ENCODE data around the gene FAM163B. TPM values are rescaled to one million over a fixed set of nuclear protein-coding genes. Genes with fewer than 3 reads are reported as not detected.

Gene FAM163B
- total RNA-seq, 1 experiment from 2014 or later: not detected

DNA sequence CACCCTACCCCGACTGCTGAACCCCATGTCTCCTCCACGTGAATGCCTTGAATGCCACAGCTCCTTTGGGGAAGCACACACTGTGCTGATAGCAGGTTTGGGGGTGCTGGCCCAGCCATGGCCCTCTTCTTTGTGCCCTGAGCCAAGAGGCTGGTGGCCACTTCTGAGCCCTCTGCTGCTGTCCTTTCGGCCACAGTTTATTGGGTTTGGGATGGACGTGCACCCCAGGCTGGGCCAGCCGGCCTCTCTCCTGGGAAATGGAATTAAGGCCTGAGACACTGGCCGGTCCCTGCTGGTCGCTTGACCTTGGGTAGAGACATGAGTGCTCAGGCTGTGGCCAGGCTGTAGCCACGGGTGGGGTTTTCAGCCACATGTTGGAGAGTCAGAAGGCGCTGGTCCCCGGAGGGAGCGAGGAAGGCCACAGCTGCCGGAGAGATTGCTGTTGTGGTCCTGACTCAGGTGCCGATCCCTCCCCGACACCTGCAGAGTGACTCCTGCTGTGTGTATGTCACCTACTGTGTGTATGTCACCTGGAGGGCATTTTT, 26.6 kb downstream of the FAM163B start:
- no peak for DNase-seq (ENCODE audit: low read depth)

GRCh38 chr9:133581513-133582343, 27.5 kb downstream of the FAM163B start:
- no peak for DNase-seq (ENCODE audit: low read depth)

DNA sequence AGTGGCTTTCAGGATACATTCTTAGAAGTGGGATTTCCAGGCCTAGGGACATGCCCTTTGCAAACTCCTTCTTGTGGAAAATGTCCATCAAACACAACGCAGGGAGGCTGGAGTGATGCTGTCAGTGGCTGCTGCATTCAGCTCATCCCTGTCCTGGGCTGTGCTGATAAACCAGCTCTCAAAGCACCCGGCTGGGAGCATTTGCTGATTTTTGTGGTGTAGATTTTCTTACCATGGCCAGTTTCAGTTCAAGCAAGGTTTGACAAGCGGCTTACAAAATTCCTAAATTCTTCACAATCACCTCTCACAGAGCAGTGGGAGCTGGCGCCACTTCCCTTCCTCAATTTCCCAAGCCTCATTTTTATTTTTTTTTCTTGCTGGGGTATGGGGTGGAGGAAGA, 28.2 kb downstream of the FAM163B start:
- no peak for DNase-seq (ENCODE audit: low read depth)

DNA sequence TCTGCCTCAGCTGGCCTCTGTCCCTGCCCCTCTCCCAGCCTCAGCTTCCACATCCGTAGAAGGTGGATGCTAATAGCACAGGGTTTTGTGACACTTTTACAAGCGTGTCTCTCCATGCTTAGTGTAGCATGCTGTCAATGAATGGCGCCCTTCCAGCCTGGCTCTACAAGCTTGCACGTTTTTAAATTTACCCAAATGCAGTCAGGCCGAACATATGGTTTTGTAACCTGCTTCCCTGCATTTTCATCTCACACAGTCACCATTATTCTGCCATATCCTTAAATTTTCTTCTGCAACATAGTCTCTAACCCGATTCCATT, 28.8 kb downstream of the FAM163B start:
- no peak for DNase-seq (ENCODE audit: low read depth)

GRCh38 chr9:133579601-133580418, 29.4 kb downstream of the FAM163B start:
- DNase-seq (ENCODE audit: low read depth): no peak

DNA sequence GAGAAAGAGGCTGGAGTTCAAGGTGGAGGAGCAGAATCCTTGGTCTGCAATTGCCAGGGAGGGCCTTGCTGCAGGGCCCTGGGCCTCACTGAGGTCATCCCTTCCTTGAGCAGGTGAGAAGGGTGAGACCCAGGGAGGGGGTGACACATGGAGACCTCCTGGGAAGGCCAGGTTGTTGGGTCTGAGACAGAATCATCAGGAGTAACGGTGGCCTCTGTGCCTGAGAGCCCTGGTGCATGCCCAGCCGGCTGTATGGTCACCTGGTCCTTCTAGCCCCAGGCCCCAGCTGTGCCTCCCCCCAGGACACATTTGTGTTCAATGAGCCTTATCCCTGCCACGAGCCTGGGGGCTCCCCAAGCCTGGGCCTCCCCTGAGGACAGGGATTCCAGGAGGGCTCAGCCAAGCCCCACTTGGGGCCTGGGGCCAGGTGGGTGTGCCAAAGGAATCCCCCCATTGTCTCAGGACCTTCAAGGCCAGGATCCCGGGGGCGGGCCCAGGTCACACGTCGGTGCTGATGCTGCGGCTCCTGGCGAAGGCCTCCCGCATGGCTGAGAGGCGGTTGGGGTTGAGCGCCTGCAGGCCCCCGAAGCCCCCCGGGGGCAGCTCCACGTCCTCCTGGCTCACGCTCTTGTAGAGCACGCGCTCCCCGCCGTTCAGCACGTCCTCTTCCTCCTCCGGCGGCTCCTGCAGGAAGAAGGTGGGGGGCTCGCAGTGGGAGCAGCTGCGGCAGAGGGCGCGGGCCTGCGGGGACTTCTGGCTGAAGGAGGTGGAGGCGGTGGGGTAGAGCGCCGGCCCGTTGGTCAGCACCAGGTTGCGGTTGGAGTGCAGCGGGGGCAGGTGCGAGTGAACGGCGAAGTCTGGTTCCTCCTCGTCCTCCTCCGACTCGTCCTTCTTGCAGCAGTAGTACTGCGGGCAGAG, 30.4 kb downstream of the FAM163B start:
- DNase-seq (ENCODE audit: low read depth): no peak

GRCh38 chr9:133577737-133578112, 31.5 kb downstream of the FAM163B start:
- no peak for DNase-seq (ENCODE audit: low read depth)

GRCh38 chr9:133576875-133577736, 32.1 kb downstream of the FAM163B start:
- no peak for DNase-seq (ENCODE audit: low read depth)

- no peak for DNase-seq (ENCODE audit: low read depth)
Measured at GRCh38 chr9:133576031-133576874, 32.9 kb downstream of the FAM163B start.

DNA sequence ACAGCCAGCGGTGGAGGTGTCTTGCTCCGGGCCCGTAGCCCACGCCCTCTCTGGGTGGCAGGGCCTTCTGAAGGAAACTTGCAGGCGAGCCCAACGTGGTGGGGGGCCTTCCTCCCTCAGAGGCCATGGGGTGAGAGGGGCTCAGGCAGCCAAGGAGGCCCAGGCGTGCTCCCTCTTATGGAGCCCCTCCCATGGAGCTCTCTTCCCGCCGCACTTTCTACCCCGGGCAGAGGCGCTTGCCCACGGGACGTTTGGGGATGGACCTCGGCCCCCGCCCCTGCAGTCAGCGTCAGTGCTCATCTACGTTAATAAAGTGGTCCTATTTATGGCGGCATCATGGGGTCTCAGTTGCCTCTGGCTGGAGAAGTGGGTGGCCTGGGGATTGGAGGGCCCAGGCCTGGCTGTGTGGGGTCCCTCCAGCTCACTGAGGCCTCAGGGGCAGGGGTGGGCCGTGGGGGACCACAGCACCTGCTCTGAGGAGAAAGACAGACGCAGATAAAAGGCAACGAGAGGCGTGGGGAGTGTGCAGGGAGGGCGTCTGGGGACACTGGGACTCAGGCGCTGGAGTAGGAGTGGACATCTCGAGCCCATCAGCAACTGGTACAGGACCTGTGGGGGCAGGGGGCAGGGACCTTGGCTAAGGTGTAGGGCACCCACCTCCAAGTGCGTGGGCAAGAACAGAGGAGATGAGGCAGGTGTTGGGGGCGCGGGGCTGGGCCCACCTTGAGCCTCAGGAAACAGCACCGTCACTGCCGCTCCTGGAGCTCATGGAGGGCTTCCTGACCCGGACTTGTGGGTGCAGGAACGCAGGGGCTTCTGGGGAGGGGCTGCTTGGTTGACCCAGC, 33.8 kb downstream of the FAM163B start:
- DNase-seq (ENCODE audit: low read depth): no peak

- no peak for DNase-seq (ENCODE audit: low read depth)
Measured at GRCh38 chr9:133574771-133575170, 34.4 kb downstream of the FAM163B start.

DNA sequence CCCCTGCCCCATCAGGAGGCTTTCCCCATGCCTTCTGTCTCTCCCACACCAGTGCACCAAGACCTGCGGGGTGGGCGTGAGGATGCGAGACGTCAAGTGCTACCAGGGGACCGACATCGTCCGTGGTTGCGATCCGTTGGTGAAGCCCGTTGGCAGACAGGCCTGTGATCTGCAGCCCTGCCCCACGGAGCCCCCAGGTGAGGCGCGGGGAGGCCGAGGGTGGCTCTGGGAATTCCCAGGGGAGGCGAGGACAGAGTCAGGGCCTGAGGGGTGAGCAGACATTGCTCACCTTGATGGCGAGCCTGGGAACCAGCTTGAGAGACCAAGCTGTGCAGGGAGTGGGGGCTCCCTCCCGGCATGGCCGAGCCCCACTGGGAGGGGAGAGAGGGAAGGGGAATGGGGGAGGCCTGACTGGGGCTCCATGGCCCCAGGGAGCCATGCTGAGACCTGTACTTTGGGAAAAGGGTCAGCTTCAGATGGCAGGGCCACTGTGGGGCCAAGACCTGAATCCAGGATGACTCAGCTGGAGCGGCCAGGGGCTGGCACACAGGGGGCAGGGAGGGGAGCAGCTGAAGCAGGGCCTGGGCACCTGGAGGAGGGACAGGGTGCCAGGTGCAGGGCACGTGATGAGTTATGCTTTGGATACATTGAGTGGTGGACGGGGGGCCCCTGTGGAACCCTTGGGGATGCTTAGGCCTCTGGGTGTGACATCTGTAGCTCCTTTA, 35.2 kb downstream of the FAM163B start:
- no peak for DNase-seq (ENCODE audit: low read depth)

GRCh38 chr9:133572821-133573361, 36.3 kb downstream of the FAM163B start:
- no peak for DNase-seq (ENCODE audit: low read depth)

DNA sequence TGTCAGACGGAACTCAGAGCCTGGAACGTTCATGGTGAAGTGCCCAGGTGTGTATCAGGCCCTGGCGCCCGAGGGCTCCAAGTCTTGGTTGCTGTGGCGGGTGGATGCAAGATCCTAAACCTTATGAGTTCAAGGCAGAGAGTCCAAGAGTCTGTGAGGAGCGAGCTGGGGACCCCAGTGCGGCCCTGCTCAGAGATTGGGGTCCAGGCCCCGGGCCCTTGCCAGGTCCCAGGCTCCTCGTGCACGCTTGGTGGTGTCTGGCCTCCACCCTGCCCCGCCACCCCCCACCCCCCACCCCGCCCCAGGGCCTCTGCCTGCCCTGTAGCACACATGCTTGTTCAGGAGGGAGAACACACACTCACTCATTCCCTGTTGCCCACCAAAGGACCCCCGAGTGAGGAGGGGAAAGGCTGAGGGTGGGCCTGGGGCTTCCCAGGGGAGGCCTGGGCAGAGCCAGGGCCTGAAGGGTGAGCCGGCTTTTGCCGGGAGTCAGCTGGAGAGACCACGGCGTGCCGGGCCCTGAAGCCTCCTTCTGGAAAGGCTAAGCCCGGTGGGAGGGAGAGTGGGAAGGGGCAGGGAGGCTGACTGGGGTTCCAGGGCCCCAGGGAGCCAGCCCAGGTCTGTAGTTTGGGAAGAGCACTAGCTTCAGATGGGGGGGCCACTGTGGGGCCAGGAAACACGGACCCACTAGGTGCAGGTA, 37.1 kb downstream of the FAM163B start:
- DNase-seq (ENCODE audit: low read depth): no peak

DNA sequence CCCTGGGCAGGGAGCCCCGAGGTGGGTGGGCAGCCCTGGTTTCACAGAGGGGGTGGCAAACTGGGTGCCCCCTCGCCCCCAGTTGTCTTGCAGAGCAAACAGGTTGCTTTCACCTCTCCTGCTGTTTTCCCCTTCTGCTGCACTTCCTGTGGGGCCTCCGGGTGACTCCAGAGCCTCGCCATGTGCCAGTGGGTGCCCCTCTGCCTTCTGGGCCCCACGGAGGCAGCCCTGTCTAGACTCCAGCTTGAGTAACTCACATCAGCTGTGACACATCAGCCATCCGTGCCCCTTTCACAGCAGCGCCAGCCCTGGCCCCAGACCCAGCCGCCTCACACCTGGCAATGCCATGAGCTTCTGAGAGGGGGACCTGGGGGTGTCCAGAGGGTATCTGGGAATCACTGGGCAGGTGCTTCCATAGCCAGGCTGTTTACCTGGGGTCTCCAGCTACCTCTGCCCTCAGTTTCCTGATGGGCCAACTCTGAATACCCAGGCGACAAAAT, 37.7 kb downstream of the FAM163B start:
- no peak for DNase-seq (ENCODE audit: low read depth)

DNA sequence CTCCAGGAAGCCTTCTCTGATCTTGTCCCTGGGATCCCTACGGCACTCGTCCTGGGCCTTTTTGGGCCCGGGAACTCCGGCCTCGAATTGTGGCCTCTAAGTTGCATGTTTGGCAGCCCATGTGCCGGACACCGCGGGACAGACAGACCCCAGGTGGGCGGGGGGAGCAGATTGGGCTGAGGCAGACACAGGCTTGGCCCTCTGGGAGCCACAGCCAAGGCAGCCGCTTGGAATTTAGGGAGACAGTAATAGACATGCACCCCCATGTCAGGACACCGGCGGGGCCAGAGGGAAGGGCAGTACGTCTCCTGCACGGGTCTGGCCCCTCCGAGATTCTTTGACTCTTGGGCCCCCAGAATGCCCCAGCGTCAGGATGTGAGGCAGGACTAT, 38.5 kb downstream of the FAM163B start:
- no peak for DNase-seq (ENCODE audit: low read depth)
